C4-2B (cell line): ENCODE measurements around the gene PLXNA3.

ENCODE experiments used
- ZFX ChIP-seq: fragments of 450-650 bp; IDR thresholded peaks from 2 replicates; pipeline ENCODE4 v1.6.1; 2017
- TF ChIP-seq, protein P1 (sequence below): fragments of 450-650 bp; conservative IDR thresholded peaks from 2 replicates; pipeline ENCODE4 v1.5.1; 2017; ENCODE audit warnings: mild to moderate bottlenecking

DNA sequence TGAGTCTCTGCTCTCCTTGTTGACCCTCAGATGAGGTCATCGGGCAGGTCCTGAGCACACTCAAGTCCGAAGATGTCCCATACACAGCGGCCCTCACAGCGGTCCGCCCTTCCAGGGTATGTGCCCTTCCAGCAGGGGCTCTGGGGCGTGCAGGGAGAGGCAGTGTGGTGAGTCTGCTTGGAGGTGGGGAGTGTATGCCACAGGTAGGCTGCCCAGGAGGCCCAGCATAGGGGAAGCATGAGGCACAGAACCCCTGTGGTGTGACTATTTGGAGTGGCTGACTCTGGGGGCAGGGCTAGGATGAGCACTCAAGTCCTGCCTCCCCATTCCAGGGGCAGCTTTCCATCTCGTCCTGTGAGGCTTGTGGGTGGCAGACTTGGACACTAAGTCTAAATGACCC, 24.5 kb upstream of the PLXNA3 start:
- TF ChIP-seq, protein P1, sequence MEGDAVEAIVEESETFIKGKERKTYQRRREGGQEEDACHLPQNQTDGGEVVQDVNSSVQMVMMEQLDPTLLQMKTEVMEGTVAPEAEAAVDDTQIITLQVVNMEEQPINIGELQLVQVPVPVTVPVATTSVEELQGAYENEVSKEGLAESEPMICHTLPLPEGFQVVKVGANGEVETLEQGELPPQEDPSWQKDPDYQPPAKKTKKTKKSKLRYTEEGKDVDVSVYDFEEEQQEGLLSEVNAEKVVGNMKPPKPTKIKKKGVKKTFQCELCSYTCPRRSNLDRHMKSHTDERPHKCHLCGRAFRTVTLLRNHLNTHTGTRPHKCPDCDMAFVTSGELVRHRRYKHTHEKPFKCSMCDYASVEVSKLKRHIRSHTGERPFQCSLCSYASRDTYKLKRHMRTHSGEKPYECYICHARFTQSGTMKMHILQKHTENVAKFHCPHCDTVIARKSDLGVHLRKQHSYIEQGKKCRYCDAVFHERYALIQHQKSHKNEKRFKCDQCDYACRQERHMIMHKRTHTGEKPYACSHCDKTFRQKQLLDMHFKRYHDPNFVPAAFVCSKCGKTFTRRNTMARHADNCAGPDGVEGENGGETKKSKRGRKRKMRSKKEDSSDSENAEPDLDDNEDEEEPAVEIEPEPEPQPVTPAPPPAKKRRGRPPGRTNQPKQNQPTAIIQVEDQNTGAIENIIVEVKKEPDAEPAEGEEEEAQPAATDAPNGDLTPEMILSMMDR = no peak
- TF ChIP-seq ZFX = no peak
